Right lobe of liver (tissue), 4 donors: ENCODE results near the gene COL11A2.

Experiments
- CTCF ChIP-seq, 4 donors: fragments of 200-600 bp in 3 of 4; fragments of 450-650 bp in 1 of 4; IDR thresholded peaks; one replicate each; pipeline versions ENCODE4 v1.5.1 to v1.8.0; 2016 to 2022; ENCODE audit warnings: antibody characterized with exemption in 4 of 4, mild to moderate bottlenecking in 2 of 4
- POLR2A ChIP-seq: fragments of 450-650 bp; IDR thresholded peaks from one replicate; pipeline ENCODE4 v1.6.1; 2017; ENCODE audit warnings: antibody characterized with exemption, mild to moderate bottlenecking
- donor health status: DM: no; HTN: no; CAD: no.
- donor health status: DM: no; HTN: no; CAD: no.
- donor health status: DM: no; HTN: yes; CAD: no.

- TF ChIP-seq CTCF (IDR thresholded peaks at IDR 0.05) (no peak), POLR2A (peak; percentile 92)
Observed at GRCh38 chr6:33208091-33208967, 16.1 kb upstream of the COL11A2 start, which contains the start of gene RING1.
